ENCODE measurements around the gene MKNK1. TPM values are rescaled to one million over a fixed set of nuclear protein-coding genes. Genes with fewer than 3 reads are reported as not detected.

The MKNK1 gene
- total RNA-seq, 1 donor, result 17.7 TPM

DNA sequence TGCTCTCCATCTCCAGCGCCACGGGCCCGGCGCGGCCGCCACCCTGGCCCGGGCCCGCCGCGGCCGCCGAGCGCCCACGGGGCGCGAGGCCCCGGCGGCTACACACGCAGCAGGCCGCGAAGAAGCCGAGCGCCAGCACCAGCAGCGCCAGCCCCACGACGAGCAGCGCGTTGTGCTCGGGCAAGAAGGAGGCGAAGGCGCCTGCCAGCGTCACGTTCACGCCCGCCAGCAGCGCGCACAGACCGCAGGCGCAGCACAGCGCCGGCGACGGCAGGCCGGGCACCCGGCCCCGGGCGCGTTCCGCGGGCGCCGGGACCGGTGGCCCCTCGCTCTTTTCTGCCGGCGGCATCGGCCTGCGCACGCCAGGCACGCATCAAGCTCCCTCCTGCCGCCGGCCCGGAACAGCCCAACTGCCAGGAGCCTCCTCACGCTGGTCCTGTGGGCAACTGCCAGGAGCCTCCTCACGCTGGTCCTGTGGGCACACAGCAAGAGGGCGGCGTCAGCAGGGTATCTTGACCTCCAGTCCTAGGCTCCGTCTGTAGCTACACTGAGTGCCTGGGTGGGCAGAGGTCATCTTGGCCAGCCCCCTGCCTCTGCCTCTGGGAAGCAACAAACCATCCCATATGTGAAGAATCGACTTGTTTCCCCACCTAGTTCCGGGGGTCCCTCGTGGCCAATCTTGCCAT, 70.7 kb downstream of the MKNK1 start:
- peak overlapping the region; percentile 37 for H3K4me3 ChIP-seq (ENCODE audit: low read depth, low read length)
- peak; percentile 32 for DNase-seq (ENCODE audit: low read depth)
- TF ChIP-seq, protein P1, sequence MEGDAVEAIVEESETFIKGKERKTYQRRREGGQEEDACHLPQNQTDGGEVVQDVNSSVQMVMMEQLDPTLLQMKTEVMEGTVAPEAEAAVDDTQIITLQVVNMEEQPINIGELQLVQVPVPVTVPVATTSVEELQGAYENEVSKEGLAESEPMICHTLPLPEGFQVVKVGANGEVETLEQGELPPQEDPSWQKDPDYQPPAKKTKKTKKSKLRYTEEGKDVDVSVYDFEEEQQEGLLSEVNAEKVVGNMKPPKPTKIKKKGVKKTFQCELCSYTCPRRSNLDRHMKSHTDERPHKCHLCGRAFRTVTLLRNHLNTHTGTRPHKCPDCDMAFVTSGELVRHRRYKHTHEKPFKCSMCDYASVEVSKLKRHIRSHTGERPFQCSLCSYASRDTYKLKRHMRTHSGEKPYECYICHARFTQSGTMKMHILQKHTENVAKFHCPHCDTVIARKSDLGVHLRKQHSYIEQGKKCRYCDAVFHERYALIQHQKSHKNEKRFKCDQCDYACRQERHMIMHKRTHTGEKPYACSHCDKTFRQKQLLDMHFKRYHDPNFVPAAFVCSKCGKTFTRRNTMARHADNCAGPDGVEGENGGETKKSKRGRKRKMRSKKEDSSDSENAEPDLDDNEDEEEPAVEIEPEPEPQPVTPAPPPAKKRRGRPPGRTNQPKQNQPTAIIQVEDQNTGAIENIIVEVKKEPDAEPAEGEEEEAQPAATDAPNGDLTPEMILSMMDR (IDR thresholded peaks at IDR 0.05; ENCODE audit: insufficient read depth, low read length), result no peak

DNA sequence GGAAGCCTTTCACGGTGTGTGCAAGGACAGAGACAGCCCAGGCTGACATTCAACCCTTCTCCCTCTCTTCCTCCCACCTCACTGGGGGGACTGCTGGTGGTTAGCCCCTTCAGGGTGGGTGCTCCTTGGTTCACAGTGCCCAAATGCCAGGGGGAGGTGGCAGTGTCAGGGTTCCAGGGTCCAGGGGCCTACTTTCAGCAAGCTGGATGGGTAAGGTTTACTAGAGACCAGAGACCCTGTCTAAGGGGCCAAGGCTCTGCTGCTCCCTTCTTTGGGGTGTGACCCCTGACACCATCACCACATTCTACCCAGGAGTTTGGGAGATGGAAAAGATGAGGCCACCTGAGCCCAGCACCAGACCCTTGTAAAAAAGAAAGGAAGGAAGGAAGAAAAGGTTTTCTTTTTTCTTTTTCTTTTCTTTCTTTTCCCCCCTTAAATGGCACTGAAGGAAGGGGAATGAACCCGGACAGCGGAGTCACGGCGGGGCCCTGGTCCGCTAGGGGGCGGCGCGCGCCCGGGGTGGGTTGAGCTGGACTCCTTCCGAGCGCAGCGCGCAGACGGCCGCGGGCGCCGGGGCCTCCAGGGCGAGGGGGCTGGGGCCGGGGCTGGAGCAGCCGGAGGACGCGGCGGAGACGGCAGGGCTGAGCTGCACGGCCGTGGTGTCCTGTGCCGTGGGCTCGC, 71.4 kb downstream of the MKNK1 start:
- DNase-seq (ENCODE audit: low read depth), result peak; percentile 42
- peak overlapping the region; percentile 25 for H3K4me3 ChIP-seq (ENCODE audit: low read depth, low read length)
- TF ChIP-seq, protein P1 (IDR thresholded peaks at IDR 0.05; ENCODE audit: insufficient read depth, low read length), result peak; percentile 69

DNA sequence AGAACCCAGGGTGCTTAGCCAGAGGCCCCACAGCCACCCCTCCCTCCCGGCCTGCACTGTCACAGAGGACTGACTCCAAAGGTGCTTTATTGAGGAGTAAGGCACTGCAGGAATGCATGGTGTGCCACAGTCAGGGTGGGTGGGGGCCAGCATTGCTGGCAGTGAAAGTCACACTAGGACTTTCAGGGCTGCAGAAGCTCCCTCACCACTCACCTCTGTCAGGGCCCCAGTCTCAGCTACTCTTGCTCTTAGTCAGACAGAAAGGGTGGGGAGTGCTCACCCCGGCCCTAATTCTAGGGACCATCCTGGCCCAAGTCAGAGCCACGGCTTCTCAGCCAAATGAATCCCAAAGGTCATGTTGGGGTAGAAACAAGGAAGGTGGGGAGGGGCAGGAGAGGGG, 72.0 kb downstream of the MKNK1 start:
- TF ChIP-seq, protein P1 (IDR thresholded peaks at IDR 0.05; ENCODE audit: insufficient read depth, low read length), result no peak
- H3K4me3 ChIP-seq (ENCODE audit: low read depth, low read length), result no peak overlapping the region
- DNase-seq (ENCODE audit: low read depth), result no peak

DNA sequence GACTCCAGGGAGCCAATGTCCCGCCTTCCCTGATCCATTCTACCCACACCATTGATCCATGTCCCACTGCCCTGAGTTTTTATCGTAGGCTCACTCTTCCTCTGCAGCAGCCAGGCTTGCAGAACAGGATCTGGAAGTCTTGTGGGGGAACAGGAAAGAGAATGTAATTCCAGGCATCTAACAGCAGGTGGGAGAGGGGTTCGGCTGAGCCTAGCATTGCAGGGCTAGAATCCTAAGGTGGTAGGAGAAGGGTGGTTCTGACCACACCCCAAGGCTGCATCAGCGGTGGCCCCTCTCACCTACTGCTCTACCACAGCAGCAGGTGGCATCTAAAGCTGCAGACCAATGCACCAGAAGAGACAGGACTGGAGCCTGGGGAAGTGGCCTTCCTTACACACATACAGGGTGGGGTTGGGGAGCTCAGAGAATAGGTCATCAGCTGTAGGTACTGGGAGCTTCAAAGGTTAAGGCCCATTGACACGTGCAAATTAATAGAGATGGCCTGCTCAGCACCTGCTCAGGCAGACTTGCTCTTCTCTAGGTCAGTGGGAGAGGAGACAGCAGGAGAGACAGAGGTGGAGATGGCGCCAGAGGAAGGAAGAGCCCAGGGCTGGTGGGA, 73.2 kb downstream of the MKNK1 start:
- TF ChIP-seq, protein P1 (IDR thresholded peaks at IDR 0.05; ENCODE audit: insufficient read depth, low read length), result peak; percentile 30
- no peak overlapping the region for H3K4me3 ChIP-seq (ENCODE audit: low read depth, low read length)
- no peak for DNase-seq (ENCODE audit: low read depth)

DNA sequence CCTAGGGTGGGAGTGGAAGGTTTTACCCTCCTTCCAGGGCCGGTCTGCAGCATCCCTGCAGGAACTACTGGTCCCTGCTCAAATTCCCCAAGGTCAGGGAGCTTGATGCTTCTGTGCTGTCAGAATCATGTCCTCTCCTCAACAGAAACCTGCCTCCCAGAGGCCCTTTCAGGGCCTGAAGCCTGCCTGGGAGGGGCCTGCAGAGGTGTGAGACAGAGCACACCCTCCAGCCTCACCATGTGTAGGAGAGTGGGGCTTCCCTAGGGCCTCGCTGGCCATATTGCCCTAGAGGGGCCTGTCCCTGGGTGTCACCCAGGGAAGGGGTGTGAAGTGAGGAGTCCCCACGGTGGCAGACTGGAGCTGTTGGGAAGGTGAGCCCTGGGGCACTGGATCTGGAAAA, 73.8 kb downstream of the MKNK1 start:
- no peak for DNase-seq (ENCODE audit: low read depth)
- TF ChIP-seq, protein P1 (IDR thresholded peaks at IDR 0.05; ENCODE audit: insufficient read depth, low read length), result no peak

DNA sequence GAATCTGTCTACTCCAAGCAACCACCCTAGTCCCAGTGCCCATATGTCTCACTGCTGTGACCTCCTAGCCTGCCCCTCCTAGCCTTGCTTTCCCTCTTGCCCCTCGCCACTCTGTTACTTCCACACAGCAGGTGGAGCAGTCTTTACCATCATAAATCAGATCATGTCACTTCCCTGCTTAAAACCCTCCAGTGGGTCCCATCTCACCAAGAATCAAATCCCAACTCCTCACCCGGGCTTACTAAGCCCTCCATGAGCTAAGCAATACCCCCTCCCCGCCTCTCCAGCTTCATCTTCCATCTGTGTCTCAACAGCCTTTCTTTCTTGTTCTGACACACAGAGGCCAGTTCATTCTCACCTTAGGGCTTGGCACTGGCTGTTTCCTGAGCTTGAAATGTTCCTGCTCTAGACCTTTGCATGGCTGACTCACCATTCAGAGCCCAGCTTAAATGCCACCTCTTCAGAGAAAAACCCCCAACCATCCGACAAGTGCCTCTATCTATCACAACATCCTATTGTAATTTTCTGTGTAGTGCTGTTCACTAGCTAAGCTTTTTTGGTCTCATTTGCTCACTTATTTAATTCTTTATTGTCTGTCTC, 74.9 kb downstream of the MKNK1 start:
- H3K4me3 ChIP-seq (ENCODE audit: low read depth, low read length), result no peak overlapping the region
- TF ChIP-seq, protein P1 (IDR thresholded peaks at IDR 0.05; ENCODE audit: insufficient read depth, low read length), result no peak
- DNase-seq (ENCODE audit: low read depth), result no peak

More for the DNA sequence above, 73.8 kb downstream of the MKNK1 start:
- H3K4me3 ChIP-seq (ENCODE audit: low read depth, low read length), result no peak overlapping the region
